Stimulated activated CD4-positive, alpha-beta T cell treated with anti-CD3 and anti-CD28 coated beads, Interleukin-1b, Interleukin-23, amount 100 ng/mL, for 48 hours (primary cell): ENCODE results near the gene RFWD3.
"Not testable (repeated sequence)": the region's sequence is repeated elsewhere in the genome, so short reads cannot be mapped to it uniquely, and the experiment has no call there.

Experiments used
- DNase-seq: peaks from one replicate; pipeline ENCODE4 v3.0.0-alpha.2; 2020

The RFWD3 gene

GRCh38 chr16:74666010-74666421, 661 bp downstream of the RFWD3 start:
- DNase-seq: no peak

GRCh38 chr16:74661064-74661463, 5.6 kb downstream of the RFWD3 start:
- no peak for DNase-seq

GRCh38 chr16:74660383-74660782, 6.3 kb downstream of the RFWD3 start:
- no peak for DNase-seq

GRCh38 chr16:74659041-74659440, 7.6 kb downstream of the RFWD3 start:
- no peak for DNase-seq

GRCh38 chr16:74657870-74658642, 8.6 kb downstream of the RFWD3 start:
- DNase-seq: no peak

- no peak for DNase-seq
These were observed 12.1 kb downstream of the RFWD3 start for GRCh38 chr16:74654536-74655050.

- not testable (repeated sequence) for DNase-seq
These were observed 13.8 kb downstream of the RFWD3 start for GRCh38 chr16:74652883-74653282.

- no peak for DNase-seq
These were observed 14.4 kb downstream of the RFWD3 start for GRCh38 chr16:74652249-74652648.

GRCh38 chr16:74651841-74652240, 14.8 kb downstream of the RFWD3 start:
- DNase-seq: no peak

- no peak for DNase-seq
These were observed 15.6 kb downstream of the RFWD3 start for GRCh38 chr16:74650966-74651567.

- DNase-seq: no peak
These were observed 16.7 kb downstream of the RFWD3 start for GRCh38 chr16:74649839-74650504.

GRCh38 chr16:74641969-74642368, 24.7 kb downstream of the RFWD3 start:
- no peak for DNase-seq

- DNase-seq: no peak
These were observed 28.8 kb downstream of the RFWD3 start for GRCh38 chr16:74637742-74638453.

GRCh38 chr16:74635303-74635702, 31.4 kb downstream of the RFWD3 start:
- DNase-seq: no peak

- no peak for DNase-seq
These were observed 33.0 kb downstream of the RFWD3 start for GRCh38 chr16:74633686-74634085.

GRCh38 chr16:74627506-74628220, 39.0 kb downstream of the RFWD3 start:
- no peak for DNase-seq

- DNase-seq: no peak
These were observed 39.8 kb downstream of the RFWD3 start for GRCh38 chr16:74626741-74627416.

- DNase-seq: peak; percentile 19
These were observed 41.0 kb downstream of the RFWD3 start for GRCh38 chr16:74625500-74626350.

GRCh38 chr16:74623839-74624235, 42.8 kb downstream of the RFWD3 start:
- no peak for DNase-seq

- DNase-seq: no peak
These were observed 43.4 kb downstream of the RFWD3 start for GRCh38 chr16:74623214-74623838.
